GM08714 (cell line): ENCODE measurements around the gene SERPINI2.
"Not testable (repeated sequence)": the region's sequence is repeated elsewhere in the genome, so short reads cannot be mapped to it uniquely, and the experiment has no call there.

Source experiments
- H3K4me3 ChIP-seq: fragments of 200-500 bp; sonication (Bioruptor generic); 2 replicates; pipeline ENCODE4 v1.5.1; 2014; ENCODE audit warnings: mild to moderate bottlenecking, low read length, inconsistent platforms
- ZNF274 ChIP-seq: IDR thresholded peaks from 2 replicates; pipeline ENCODE4 v1.6.1; 2012; ENCODE audit warnings: mild to moderate bottlenecking, low read depth, low read length

SERPINI2 gene

DNA sequence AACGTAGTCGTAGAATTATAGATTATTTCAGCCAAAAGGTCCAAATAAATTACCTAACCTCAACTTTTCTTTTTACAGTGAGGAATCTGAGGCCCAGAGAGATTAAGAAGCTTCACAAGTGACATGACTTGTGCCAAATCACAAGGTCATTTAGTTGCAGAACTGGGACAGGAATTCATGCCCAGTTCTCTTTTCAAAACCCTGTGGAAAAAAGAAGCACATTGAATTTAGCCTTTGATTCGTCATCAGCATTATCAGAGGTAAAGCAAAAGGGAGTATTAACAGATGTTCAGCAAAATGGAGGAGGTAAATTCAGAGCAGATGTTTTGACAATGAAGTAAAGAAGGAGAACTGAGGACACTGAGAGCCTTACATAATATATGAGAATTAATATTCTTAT, 4.5 kb downstream of the SERPINI2 start:
- no peak overlapping the region for H3K4me3 ChIP-seq
- TF ChIP-seq ZNF274, result no peak

GRCh38 chr3:167467848-167468611, 5.8 kb downstream of the SERPINI2 start:
- no peak for TF ChIP-seq ZNF274
- no peak overlapping the region for H3K4me3 ChIP-seq

GRCh38 chr3:167466966-167467365, 6.9 kb downstream of the SERPINI2 start:
- no peak overlapping the region for H3K4me3 ChIP-seq
- TF ChIP-seq ZNF274, result no peak

- no peak for TF ChIP-seq ZNF274
- no peak overlapping the region for H3K4me3 ChIP-seq
Observed at GRCh38 chr3:167456157-167456799, 17.6 kb downstream of the SERPINI2 start.

- H3K4me3 ChIP-seq, result no peak overlapping the region
- TF ChIP-seq ZNF274, result no peak
Observed at GRCh38 chr3:167453815-167454214, 20.0 kb downstream of the SERPINI2 start.

DNA sequence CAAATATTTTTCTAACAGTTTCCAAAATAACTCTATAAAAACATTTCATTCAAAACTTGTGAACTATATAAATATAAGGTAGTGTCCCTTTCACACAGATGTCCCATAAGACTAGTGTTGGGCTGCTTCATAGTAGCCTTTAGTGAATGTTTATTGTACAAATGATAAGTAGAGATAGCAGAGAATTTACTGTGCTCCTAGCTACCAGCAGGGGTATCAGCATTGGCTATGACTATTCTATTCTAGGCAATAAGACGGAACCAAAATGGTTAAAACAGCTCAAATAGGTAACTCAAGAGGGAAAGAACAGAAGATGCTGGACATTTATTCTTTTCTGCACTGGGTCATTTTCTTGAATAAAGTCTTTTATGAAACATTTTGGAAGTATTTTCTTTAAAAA, 22.6 kb downstream of the SERPINI2 start:
- no peak for TF ChIP-seq ZNF274
- H3K4me3 ChIP-seq, result no peak overlapping the region

GRCh38 chr3:167450675-167451074, 23.2 kb downstream of the SERPINI2 start:
- TF ChIP-seq ZNF274, result no peak
- no peak overlapping the region for H3K4me3 ChIP-seq

GRCh38 chr3:167450195-167450594, 23.6 kb downstream of the SERPINI2 start:
- no peak for TF ChIP-seq ZNF274
- no peak overlapping the region for H3K4me3 ChIP-seq

GRCh38 chr3:167445491-167445890, 28.4 kb downstream of the SERPINI2 start:
- no peak for TF ChIP-seq ZNF274
- H3K4me3 ChIP-seq, result no peak overlapping the region

DNA sequence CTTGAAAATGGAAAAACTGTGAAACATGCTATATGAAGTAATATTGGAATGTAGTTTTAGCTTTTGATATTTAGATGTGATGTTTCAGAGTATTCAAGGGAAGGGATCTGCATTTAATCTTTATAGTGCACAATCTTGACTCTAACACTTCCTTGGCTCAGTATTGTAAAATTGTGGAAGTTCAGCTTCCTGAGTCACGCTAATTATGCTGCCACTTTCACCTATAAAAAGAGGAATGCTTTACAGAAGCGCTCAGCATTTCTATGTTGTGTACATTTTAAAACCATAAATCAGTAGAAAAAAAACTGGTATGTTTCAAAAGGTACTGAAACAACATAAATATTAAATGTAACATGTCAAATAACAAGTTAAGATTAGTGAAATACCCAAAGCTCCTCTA, 32.6 kb downstream of the SERPINI2 start:
- no peak for TF ChIP-seq ZNF274
- H3K4me3 ChIP-seq, result no peak overlapping the region

DNA sequence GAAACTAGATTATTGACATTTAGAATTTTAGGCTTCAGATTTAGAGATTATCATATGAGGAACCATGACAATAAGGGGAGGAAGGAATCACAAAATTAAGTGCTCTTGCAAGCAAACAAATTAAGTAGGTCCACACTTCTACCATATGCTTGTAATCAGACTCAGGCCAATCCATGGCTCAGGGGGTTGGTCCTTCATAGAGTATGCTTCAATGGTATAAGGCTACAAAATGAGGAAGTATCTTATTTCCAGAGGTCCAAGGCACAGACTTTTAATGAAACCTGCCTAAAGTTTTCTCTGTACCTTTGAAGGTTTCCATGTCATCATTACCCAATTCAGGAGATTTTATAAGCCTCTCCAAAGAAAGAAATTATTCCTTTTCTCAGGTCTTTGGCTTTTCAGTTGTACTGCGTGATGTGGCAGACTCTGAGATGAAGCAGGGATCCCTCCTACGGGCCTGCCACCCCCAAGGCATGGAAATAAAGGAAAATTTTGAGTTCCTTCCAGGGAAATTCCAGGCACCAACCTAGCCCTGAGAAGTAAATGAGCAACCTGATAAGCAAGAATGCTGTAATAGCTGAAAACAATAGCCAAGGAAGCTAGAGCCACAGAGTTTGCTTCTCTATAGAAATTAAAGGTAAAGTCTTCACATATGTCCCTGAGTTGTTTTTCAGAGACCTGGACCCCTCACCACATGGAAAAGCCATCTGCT, 36.3 kb downstream of the SERPINI2 start:
- H3K4me3 ChIP-seq, result no peak overlapping the region

DNA sequence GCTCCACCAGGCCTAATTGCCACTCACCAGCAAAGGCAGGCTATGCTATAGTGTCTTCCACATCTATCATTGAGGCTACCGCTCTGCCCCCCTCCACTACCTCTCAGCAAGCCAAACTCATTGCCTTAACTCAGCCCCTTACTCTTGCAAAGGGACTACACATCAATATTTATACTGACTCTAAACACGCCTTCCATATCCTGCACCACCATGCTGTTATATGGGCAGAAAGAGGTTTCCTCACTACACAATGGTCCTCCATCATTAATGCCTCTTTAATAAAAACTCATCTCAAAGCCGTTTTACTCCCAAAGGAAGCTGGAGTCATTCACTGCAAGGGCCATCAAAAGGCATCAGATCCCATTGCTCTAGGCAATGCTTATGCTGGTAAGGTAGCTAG, 46.9 kb downstream of the SERPINI2 start:
- H3K4me3 ChIP-seq, result not testable (repeated sequence)

More for the DNA sequence above, 36.3 kb downstream of the SERPINI2 start:
- TF ChIP-seq ZNF274, result no peak

DNA sequence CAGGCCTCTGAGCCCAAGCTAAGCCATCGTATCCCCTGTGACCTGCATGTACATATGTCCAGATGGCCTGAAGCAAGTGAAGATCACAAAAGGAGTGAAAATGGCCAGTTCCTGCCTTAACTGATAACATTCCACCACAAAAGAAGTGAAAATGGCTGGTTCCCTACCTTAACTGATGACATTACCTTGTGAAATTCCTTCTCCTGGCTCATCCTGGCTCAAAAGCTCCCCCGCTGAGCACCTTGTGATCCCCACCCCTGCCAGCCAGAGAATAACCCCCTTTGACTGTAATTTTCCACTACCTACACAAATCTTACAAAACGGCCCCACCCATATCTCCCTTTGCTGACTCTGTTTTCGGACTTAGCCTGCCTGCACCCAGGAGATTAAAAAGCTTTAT, 51.4 kb downstream of the SERPINI2 start:
- H3K4me3 ChIP-seq, result not testable (repeated sequence)

GRCh38 chr3:167409611-167410010, 64.2 kb downstream of the SERPINI2 start:
- H3K4me3 ChIP-seq, result no peak overlapping the region
- no peak for TF ChIP-seq ZNF274

DNA sequence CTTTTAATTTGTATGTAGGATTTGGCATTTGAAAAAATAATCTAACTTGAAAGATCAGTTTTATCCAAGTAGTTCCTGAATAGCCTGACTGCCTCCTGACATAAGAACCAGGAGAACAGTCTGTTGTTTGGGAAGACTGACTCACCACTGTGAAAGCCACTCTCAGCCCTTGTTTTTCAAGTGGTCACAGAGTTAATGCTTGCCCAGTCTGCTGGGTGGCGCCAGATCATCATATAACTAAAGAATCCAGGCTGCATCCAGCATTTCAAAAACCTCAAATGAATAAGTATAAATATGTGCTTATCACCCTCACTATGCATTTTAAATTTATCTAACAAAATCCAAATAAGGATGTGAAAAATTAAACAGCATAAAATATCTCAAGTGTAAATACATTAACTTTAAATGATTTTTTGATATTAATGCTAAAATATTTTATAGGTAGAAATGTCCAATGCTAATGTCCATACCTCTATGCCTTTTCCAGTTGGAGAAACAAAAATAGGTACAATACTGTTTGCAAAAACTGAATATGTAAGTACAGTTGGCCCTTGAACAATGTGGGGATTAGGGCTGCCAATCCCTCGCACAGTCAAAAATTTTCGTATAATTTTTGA, 66.9 kb downstream of the SERPINI2 start:
- H3K4me3 ChIP-seq, result no peak overlapping the region
- TF ChIP-seq ZNF274, result no peak
